Activated B cell treated with CpG ODN at 0.5 μM for 24 hours (primary cell): Measurements from ENCODE around the gene CAMK2G. TPM values are rescaled to one million over a fixed set of nuclear protein-coding genes. Genes with fewer than 3 reads are reported as not detected.
A peak's percentile ranks its signal among the peaks of the same experiment; 100 is the strongest.

Experiments
- ATAC-seq: fragments of 200-7000 bp; cut with Tn5 transposase; one replicate; pipeline ENCODE4 v1.10.0; 2021; ENCODE audit warnings: low read depth, mild to moderate bottlenecking, moderate library complexity
- CTCF ChIA-PET: fragments of 350-600 bp; sonication (Branson Sonifier 250); formaldehyde crosslinking; loops from one replicate; lab custom pipeline; 2021; ENCODE audit warnings: antibody characterized with exemption; lab: Charles Lee
- POLR2A ChIA-PET: fragments of 350-600 bp; sonication (Branson Sonifier 250); formaldehyde crosslinking; loops from one replicate; lab custom pipeline; 2021; ENCODE audit warnings: antibody characterized with exemption; lab: Charles Lee
- DNase-seq: peaks from one replicate; pipeline ENCODE4 v3.0.0; 2022
- H3K27ac Mint-ChIP-seq: one replicate; pipeline ENCODE4 v1.8.0; 2020; ENCODE audit warnings: mixed read lengths
- H3K27me3 Mint-ChIP-seq: one replicate; pipeline ENCODE4 v1.8.0; 2021; ENCODE audit warnings: mixed read lengths
- H3K36me3 Mint-ChIP-seq: one replicate; pipeline ENCODE4 v1.8.0; 2021; ENCODE audit warnings: low read depth, mixed read lengths
- H3K4me1 Mint-ChIP-seq: one replicate; pipeline ENCODE4 v1.8.0; 2021; ENCODE audit warnings: mixed read lengths
- H3K4me3 Mint-ChIP-seq: one replicate; pipeline ENCODE4 v1.8.0; 2020; ENCODE audit warnings: mild to moderate bottlenecking, mixed read lengths
- H3K9me3 Mint-ChIP-seq: one replicate; pipeline ENCODE4 v1.8.0; 2020; ENCODE audit warnings: mixed read lengths
- intact Hi-C: fragments of 100-400 bp; cut with micrococcal nuclease; formaldehyde crosslinking; loops from one replicate; pipeline ENCODE4 v1.15.1; 2024
- total RNA-seq: library from RNA; stranded (reverse); gene quantifications from 2 replicates; pipeline ENCODE4 v1.2.3, GENCODE V29; 2022
- TF ChIP-seq, protein P1 (sequence below): fragments of 200-600 bp; IDR thresholded peaks from one replicate; pipeline ENCODE4 v1.8.0; 2022; ENCODE audit warnings: antibody characterized with exemption, mild to moderate bottlenecking

CAMK2G gene
- total RNA-seq, 1 donor from 2014 or later = 19.9 TPM

- H3K9me3 Mint-ChIP-seq = no peaks in the 10 kb centered on the region
- H3K27me3 Mint-ChIP-seq = no peaks in the 10 kb centered on the region
- H3K27ac Mint-ChIP-seq = no peak overlapping the region
- H3K36me3 Mint-ChIP-seq = peaks cover 65% of the 10 kb centered on the region
- H3K4me1 Mint-ChIP-seq = peaks cover 11% of the 10 kb centered on the region
- DNase-seq (no peak), ATAC-seq (no peak)
- TF ChIP-seq, protein P1, sequence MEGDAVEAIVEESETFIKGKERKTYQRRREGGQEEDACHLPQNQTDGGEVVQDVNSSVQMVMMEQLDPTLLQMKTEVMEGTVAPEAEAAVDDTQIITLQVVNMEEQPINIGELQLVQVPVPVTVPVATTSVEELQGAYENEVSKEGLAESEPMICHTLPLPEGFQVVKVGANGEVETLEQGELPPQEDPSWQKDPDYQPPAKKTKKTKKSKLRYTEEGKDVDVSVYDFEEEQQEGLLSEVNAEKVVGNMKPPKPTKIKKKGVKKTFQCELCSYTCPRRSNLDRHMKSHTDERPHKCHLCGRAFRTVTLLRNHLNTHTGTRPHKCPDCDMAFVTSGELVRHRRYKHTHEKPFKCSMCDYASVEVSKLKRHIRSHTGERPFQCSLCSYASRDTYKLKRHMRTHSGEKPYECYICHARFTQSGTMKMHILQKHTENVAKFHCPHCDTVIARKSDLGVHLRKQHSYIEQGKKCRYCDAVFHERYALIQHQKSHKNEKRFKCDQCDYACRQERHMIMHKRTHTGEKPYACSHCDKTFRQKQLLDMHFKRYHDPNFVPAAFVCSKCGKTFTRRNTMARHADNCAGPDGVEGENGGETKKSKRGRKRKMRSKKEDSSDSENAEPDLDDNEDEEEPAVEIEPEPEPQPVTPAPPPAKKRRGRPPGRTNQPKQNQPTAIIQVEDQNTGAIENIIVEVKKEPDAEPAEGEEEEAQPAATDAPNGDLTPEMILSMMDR = no peak
- intact Hi-C loops = no loop called here
- H3K4me3 Mint-ChIP-seq = no peak overlapping the region
- CTCF ChIA-PET = interaction anchor here (0.7 to 6.3 kb wide), 9 partner anchors 22 to 307 kb away, joined by 3 to 129 read pairs (median 6); partner anchors contain the start of gene CAMK2G
- POLR2A ChIA-PET = interaction anchor here (1.0 to 2.4 kb wide), 4 partner anchors 14 to 29 kb away, joined by 4 to 25 read pairs (median 9); partner anchors contain the start of gene CAMK2G
Measured at GRCh38 chr10:73850211-73850610, 24.1 kb downstream of the CAMK2G start.

- intact Hi-C loops = loop anchor here (1.0 to 10.0 kb wide), 10 partner anchors 16 to 1386 kb away; partner anchors contain the start of genes COMTD1 and NDST2
- TF ChIP-seq, protein P1 = peak; percentile 94
- Mint-ChIP-seq H3K27me3 (no peaks in the 10 kb centered on the region), H3K4me3 (peak overlapping the region; percentile 52), H3K4me1 (peaks cover 11% of the 10 kb centered on the region), H3K27ac (peak overlapping the region; percentile 74), H3K9me3 (no peaks in the 10 kb centered on the region), H3K36me3 (peaks cover 64% of the 10 kb centered on the region)
- peak; percentile 93 for DNase-seq
- ChIA-PET POLR2A (interaction anchor here (0.6 to 2.4 kb wide), 4 partner anchors 17 to 582 kb away, joined by 4 to 25 read pairs (median 10); partner anchors contain the start of gene CAMK2G), CTCF (interaction anchor here (0.6 to 6.3 kb wide), 11 partner anchors 11 to 308 kb away, joined by 3 to 129 read pairs (median 4); partner anchors contain the start of gene CAMK2G)
- peak; percentile 100 for ATAC-seq
Measured at GRCh38 chr10:73848821-73849489, 25.4 kb downstream of the CAMK2G start.

GRCh38 chr10:73847031-73847430 is 27.3 kb downstream of the CAMK2G start:
- TF ChIP-seq, protein P1 = no peak
- Mint-ChIP-seq H3K36me3 (peaks cover 69% of the 10 kb centered on the region), H3K27ac (no peak overlapping the region), H3K4me1 (peaks cover 11% of the 10 kb centered on the region), H3K27me3 (no peaks in the 10 kb centered on the region), H3K9me3 (no peaks in the 10 kb centered on the region), H3K4me3 (no peak overlapping the region)
- POLR2A ChIA-PET = interaction anchor here (0.6 kb wide), 1 partner anchor 602 kb away, joined by 8 read pairs; no protein-coding TSS in a partner anchor
- ATAC-seq = no peak
- intact Hi-C loops = loop anchor here (10.0 kb wide), 1 partner anchor 1388 kb away; the partner anchor contains the start of gene COMTD1
- CTCF ChIA-PET = interaction anchor here (6.3 kb wide), 1 partner anchor 33 kb away, joined by 129 read pairs; no protein-coding TSS in a partner anchor
- no peak for DNase-seq

- Mint-ChIP-seq H3K4me1 (no peaks in the 10 kb centered on the region), H3K9me3 (no peaks in the 10 kb centered on the region), H3K27ac (no peak overlapping the region), H3K4me3 (no peak overlapping the region), H3K27me3 (no peaks in the 10 kb centered on the region), H3K36me3 (peaks cover 74% of the 10 kb centered on the region)
- TF ChIP-seq, protein P1 = no peak
- CTCF ChIA-PET = no interaction called here
- POLR2A ChIA-PET = no interaction called here
- no peak for ATAC-seq
- intact Hi-C loops = loop anchor here (10.0 kb wide), 1 partner anchor 1392 kb away; the partner anchor contains the start of gene COMTD1
- DNase-seq = no peak
Measured at GRCh38 chr10:73843261-73843660, 31.1 kb downstream of the CAMK2G start.

DNA sequence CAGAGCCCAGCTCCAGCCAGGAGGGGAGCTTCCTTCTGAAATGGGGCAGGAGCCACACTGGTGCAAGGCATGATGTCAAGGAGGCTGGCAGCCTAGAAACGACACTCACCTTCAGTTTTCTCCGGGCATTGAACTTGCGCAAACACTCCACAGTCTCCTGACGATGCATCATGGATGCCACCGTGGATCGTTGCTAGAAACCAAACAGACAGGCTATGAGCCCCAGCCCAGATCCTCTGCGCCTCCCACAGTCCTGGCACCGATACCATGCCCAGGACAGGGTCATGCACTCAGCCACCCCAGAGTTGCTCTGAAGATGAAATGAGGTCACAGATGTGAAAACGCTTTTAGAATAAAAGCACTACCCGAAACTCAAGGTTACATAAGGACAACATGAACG is 32.0 kb downstream of the CAMK2G start:
- no peaks in the 10 kb centered on the region for H3K27me3 Mint-ChIP-seq
- no peaks in the 10 kb centered on the region for H3K4me1 Mint-ChIP-seq
- H3K4me3 Mint-ChIP-seq = no peak overlapping the region
- TF ChIP-seq, protein P1 = no peak
- no peak overlapping the region for H3K27ac Mint-ChIP-seq
- H3K9me3 Mint-ChIP-seq = no peaks in the 10 kb centered on the region
- POLR2A ChIA-PET = no interaction called here
- ATAC-seq (no peak), DNase-seq (no peak)
- CTCF ChIA-PET = no interaction called here
- peaks cover 70% of the 10 kb centered on the region for H3K36me3 Mint-ChIP-seq
- intact Hi-C loops = loop anchor here (10.0 kb wide), 1 partner anchor 1392 kb away; the partner anchor contains the start of gene COMTD1
